Left forelimb (tissue), 1 donor: Measurements from ENCODE around the gene CNPY1.
"Not testable (repeated sequence)": the region's sequence is repeated elsewhere in the genome, so short reads cannot be mapped to it uniquely, and the experiment has no call there.

Experiments used
- DNase-seq: peaks from one replicate; pipeline ENCODE4 v3.0.0-alpha.2; 2018; ENCODE audit warnings: low spot score

CNPY1 gene

GRCh38 chr7:155578016-155578415 is 31.7 kb upstream of the CNPY1 start:
- no peak for DNase-seq

- no peak for DNase-seq
Measured at GRCh38 chr7:155577509-155577905, 31.1 kb upstream of the CNPY1 start.

- no peak for DNase-seq
Measured at GRCh38 chr7:155576900-155577508, 30.6 kb upstream of the CNPY1 start.

GRCh38 chr7:155576416-155576815 is 30.1 kb upstream of the CNPY1 start:
- DNase-seq: no peak

- no peak for DNase-seq
Measured at GRCh38 chr7:155574556-155575290, 28.4 kb upstream of the CNPY1 start.

GRCh38 chr7:155571581-155572345 is 25.4 kb upstream of the CNPY1 start:
- no peak for DNase-seq

GRCh38 chr7:155570991-155571390 is 24.6 kb upstream of the CNPY1 start:
- no peak for DNase-seq

- no peak for DNase-seq
Measured at GRCh38 chr7:155570171-155570958, 24.0 kb upstream of the CNPY1 start.

- DNase-seq: no peak
Measured at GRCh38 chr7:155569681-155570080, 23.3 kb upstream of the CNPY1 start.

- no peak for DNase-seq
Measured at GRCh38 chr7:155568842-155569494, 22.6 kb upstream of the CNPY1 start.

GRCh38 chr7:155568333-155568660 is 21.9 kb upstream of the CNPY1 start:
- no peak for DNase-seq

GRCh38 chr7:155567646-155568332 is 21.4 kb upstream of the CNPY1 start:
- no peak for DNase-seq

GRCh38 chr7:155566011-155566836 is 19.9 kb upstream of the CNPY1 start:
- DNase-seq: no peak

GRCh38 chr7:155565596-155565995 is 19.2 kb upstream of the CNPY1 start:
- DNase-seq: no peak

GRCh38 chr7:155562976-155563375 is 16.6 kb upstream of the CNPY1 start:
- DNase-seq: not testable (repeated sequence)

- no peak for DNase-seq
Measured at GRCh38 chr7:155562106-155562505, 15.7 kb upstream of the CNPY1 start.

- DNase-seq: no peak
Measured at GRCh38 chr7:155560982-155561686, 14.8 kb upstream of the CNPY1 start.

- no peak for DNase-seq
Measured at GRCh38 chr7:155560196-155560885, 14.0 kb upstream of the CNPY1 start.

GRCh38 chr7:155559519-155560108 is 13.3 kb upstream of the CNPY1 start:
- no peak for DNase-seq
